ENCODE data around the gene EGFLAM.
A peak's percentile ranks its signal among the peaks of the same experiment; 100 is the strongest.

The EGFLAM gene

DNA sequence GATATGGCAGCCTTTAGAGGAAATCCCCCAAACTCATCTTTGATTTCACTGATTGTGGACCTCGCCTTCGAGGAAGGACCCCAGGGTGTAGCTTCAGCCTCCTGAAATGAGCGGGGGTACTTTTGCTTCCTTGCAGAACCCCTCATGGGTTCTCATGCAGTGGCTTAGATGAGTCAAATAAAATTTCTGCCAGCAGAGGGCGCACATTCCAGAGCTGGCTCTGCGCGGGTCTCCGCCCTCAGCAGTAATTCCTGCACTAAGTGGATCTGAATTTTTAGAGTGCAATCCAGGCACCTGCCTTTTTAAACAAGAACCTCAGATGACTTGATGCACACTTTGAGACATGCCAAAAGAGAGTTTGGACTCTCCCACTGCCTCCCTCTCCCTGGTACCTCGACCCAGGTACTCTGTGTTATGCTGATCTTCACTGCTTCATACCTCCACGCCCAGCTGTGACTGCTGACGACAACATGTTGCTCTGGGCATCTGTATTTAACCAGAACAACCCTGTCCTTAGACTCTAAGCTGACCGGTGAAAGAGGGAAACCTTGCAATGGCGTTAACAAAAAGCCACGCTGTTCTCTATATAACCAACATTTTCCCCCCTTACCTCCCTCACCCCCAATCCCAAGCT lies 7.3 kb downstream of the EGFLAM start:
- peak; percentile 59 for DNase-seq (ENCODE audit: low spot score)

DNA sequence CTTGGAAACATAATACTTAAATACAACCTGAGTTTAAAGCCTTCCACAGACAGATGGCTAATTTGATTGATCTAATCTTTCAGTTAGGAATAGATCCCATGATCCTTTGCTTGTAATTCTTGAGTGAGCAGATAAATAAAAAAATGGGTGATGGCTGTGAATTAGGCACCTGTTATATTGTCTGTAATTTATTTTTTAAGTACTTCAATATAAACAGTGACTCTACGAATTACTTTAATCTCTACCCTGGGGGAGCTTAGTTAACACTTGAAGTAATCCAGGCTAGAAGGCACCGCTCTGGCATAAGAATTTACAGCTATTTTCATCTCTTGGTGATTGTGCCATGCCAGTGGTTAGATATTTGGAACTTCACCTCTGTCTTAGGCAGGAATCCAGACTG lies 9.0 kb downstream of the EGFLAM start:
- no peak for DNase-seq (ENCODE audit: low spot score)

DNA sequence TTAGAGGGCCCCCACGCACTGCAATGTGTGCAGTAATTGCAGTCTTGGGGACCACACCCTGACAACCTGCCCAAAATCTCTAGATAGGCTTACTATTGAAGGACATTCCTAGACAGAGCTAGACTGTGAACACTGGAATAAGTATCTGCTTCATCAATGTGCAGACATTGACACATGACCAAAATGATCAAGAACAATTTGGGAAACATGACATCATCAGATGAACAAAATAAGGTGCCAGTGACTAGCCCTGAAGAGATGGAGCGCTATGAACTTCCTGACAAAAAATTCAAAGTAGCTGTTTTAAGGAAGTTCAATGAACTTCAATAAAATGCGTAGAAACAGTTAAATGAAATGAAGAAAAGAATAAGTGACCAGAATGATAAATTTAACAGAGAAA lies 15.3 kb downstream of the EGFLAM start:
- DNase-seq (ENCODE audit: low spot score) = no peak

DNA sequence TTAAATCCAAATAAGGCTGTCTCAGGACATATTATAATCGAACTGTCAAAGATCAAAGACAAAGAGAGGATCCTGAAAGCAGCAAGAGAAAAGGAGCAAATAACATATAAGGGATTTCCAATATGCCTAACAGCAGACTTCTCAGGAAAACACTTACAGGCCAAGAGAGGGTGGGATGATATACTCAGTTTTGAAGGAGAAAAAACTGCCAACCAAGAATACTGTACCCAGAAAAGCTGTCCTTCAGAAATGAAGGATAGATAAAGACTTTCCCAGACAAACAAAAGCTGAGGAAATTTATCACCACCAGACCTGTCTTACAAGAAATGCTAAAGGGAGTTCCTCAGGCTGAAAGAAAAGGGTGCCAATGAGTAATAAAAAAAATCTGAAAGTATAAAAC lies 16.0 kb downstream of the EGFLAM start:
- DNase-seq (ENCODE audit: low spot score) = no peak

DNA sequence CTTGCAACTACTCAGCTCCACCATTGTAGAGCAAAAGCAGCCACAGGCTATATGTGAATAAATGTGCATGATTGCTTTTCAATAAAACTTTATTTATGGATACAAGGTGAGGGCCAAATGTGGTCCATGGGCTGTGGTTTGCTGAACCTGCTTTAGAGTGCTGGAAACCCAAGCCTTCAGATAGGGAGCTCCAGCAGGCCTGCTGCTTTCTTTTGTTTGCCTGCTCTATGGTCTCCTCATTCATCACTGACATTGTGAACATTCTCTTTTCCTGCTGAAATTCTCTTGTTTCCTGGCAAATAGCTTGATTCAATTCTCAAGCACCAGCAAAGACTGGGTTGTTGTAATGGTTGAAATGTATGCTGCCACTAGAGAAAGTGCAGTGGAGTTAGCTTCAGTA lies 26.0 kb downstream of the EGFLAM start:
- DNase-seq (ENCODE audit: low spot score) = no peak

DNA sequence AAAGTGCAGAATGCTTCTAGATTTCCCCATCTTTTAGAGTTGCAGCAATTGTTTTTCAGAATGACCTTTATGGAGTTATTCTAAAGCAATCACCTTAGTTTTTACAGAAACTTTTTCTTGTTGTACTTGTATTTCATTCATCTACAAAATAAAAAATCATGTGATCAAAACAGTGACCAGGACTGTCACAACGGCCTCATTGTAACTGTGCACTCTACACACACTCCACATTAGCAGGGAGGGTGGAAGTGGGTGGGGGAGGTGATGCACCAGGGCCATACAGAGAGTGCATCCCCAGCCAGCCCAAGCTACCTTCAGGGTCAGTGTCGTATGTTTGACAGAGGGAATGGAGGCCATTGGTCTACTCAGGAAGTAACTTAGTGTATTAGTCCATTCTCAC lies 26.9 kb downstream of the EGFLAM start:
- no peak for DNase-seq (ENCODE audit: low spot score)

DNA sequence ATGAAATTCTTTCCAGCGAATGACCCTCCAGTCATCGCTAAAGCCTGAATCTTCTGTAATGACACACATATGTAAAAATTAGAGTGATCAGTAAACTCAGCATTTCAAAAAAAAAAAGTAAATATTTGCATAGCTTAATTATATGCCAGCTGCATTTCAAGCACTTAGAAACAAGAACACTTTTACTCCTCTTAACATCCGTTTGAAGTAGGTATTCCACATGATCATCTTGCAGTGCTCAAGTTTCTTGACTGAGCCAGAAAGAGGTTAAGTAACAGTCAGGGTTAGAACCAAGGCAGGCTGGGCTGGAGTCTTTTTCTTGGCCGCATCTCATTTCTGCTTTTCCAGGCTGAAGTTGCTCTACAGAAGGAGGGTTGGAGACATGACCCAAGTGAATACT lies 27.6 kb downstream of the EGFLAM start:
- no peak for DNase-seq (ENCODE audit: low spot score)

DNA sequence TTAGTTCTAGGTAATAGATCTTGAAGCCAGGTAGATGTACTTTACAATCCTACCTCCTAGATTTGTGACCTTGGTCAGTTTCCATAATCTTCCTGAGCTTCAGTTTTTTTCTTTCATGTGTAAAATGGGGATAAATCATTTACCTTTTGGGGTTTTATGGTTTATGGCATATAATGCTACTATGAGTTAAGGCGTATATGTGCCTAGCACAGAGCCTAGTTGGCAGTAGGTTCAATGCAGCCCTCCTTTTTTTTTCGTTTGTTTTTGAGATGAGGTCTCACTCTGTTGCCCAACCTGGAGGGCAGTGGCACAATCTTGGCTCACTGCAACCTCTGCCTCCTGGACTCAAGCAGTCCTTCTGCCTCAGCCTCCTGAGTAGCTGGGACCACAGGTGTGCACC lies 28.8 kb downstream of the EGFLAM start:
- no peak for DNase-seq (ENCODE audit: low spot score)

DNA sequence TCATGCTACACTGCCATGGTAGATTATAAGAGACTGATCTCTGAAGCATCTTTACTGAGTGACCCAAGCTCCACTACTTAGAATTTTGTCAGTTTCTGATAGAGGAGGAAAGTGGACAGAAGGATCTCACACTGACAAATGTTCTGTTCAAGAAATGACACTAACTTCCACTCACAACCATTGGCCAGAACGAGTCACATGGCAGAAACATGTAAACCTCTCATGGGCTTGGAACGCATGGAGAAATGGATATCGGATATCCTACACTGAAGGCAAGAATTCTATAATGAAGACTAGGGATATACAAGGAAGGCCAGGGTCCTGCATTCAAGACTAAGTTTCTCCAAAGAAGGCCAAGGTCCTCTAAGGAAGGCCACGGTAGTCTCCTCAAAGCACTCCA lies 31.1 kb downstream of the EGFLAM start:
- DNase-seq (ENCODE audit: low spot score) = no peak

DNA sequence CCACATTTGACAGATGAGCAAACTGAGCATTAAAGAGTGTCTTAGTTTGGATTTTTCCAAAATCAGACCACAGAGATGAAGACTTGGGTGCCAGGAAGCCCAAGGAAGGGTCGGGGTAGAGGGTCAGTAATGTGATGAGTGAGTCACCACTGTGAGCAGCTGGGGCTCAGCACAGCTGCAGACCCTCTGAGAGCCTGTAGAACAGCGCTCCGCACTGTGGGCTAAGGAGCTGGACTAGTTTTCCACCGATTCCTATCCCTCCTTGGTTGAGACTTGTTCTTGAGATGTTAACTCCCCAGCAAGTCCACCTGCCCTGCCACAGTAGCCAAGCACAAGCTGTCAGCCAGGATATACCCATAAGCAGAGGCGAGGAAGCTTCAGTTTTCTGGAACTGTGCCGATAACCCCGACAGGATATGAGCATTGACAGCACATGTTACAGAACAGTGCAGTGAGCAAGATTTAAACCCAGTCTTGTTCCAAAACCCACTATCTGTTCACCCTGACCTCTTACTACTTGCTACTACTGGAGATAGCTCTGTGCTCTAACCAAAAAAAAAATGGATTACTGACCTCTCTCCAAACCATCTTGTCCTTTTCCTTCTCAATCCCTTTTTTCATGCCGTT lies 31.8 kb downstream of the EGFLAM start:
- no peak for DNase-seq (ENCODE audit: low spot score)

DNA sequence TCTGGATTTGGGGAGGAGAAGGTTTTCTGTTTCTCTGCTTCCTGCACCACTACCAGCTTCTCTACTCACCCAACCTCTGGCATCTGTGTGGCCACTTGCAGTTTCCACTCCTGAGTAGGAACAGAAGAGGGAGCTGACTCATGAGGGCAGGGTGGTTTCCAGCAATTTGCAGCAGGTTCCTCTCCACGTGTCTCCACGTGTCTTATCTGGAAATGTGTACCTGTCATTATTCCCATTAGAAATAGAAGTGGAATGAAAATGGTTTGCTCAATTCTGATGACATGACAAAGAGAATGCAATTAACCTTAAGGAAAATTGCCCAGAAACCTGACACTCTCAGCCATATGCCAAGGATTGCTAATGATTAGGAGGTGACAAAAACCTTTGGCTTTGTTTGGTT lies 33.0 kb downstream of the EGFLAM start:
- DNase-seq (ENCODE audit: low spot score) = no peak

DNA sequence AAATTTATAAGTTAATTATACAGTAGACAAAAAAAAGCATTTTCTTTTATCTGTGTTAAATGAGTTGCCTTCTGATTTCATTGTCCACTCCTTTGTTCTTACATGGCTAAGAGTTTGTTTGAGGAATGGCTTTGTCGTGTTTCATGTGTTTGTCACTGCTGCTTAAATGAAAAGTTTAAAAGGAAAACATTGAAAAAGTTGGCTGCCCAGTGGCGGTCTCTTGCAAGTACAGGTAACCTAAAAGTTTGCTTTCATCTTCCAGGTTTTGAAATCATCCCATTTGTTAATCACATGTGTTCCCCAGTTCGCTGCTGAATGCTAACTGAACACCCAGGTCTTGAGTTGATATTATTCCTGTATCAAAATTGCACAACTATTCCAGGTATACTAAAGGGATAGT lies 33.9 kb downstream of the EGFLAM start:
- no peak for DNase-seq (ENCODE audit: low spot score)

DNA sequence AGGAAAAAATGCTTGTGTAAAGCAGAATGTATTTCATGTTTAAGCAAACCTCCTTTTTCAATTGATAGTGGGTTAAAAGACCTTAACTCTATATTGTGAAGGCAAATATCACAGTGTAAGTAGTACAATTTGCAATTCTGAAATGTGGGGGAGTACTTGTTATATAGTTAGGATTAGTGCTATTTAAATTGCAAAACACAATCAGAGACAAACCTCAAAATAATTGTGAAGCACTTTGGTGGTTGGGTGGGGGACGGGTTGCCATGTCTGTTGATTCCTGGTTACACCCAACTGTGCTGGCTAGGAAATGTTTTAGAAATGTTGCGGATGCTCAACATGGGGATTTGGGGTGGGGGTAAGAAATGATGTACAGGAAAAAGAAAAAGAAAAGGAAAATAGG lies 37.4 kb downstream of the EGFLAM start:
- no peak for DNase-seq (ENCODE audit: low spot score)

DNA sequence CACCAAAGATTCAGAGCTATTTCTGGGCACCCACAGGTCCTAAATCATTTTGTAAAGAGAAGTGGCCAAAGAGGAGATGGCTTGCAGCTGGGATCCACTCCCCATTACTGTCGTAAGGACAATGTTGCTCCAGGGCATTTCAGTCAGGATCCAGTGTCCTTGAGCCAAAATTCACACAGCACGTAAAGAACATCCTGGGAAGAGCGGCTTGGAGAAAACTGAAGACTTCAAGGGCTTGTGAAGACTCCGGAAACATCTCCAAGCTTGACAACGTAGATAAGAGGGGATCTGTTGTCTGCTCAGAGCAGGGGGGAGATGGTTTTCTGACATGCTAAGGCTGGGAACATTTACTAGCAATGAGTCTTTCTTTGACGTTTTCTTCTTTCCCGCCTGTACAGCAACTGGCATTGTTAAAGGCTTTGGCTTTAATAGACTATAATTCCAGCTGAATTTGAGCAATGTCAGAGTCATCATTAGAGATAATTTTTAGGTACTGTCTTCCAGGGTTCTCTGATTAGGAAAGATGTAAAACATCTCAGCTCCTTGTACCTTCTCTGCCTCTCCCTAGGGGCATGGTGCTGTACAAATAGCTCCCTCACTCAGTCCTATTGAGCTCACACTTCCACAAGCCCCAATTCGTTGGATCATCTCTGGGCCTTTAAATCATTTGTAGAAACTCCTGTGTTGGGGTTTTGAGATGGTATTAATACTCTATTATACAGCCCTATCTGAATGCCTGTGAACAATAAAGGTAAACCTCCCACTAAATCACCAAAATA lies 39.7 kb downstream of the EGFLAM start:
- DNase-seq (ENCODE audit: low spot score) = no peak

DNA sequence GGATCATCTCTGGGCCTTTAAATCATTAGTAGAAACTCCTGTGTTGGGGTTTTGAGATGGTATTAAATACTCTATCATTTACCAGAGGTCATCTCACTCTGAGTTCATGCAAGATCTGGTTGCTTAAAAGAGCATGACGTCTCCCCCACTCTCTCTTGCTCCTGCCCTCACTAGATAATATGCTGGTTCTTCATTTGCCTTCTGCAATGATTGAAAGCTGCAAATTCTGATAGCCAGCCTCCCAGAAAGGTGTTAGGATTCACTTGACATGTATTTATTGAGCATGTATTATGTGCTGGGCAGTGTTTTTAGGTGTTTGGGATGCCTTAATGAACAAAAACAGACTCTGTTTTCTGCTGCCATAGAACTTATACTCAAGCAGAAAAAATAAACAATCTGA lies 41.2 kb downstream of the EGFLAM start:
- DNase-seq (ENCODE audit: low spot score) = no peak

DNA sequence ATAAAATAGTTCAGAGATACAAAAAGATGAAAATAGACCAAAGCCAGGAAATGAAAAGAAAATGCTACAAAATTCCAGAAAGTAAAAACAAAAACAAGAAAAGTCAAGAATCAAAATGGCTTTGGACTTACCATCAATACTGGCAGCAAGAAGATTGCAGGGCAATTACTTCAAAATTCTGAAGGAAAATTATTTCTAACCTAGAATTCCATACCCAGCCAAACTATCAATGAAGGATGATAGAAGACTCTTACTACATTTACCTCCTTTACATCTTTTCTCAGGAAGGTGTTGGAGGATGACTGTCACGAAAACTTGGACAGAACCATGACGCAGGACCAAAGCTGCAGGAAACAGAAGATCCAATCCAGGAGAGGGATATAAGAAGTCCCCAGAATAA lies 46.8 kb downstream of the EGFLAM start:
- DNase-seq (ENCODE audit: low spot score) = no peak

DNA sequence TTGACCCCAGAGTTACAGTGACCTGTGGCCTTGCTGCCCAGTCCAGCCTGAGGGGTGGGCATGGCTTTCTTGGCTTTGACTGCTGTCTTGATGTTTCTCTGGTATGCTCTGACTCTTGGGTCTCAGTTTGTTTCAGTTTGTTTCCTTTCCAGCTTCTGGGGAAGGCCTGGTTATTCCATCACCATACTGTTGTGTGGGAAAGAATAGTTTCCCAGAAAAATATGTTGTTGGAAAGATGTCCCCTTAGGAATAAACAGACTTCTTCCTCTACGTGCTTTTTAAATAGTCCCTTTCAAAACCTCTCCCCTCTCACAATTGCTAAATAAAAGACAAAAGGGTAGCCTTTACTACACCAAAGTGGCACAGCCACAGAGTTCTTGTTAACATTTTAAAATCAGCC lies 49.5 kb downstream of the EGFLAM start:
- no peak for DNase-seq (ENCODE audit: low spot score)

DNA sequence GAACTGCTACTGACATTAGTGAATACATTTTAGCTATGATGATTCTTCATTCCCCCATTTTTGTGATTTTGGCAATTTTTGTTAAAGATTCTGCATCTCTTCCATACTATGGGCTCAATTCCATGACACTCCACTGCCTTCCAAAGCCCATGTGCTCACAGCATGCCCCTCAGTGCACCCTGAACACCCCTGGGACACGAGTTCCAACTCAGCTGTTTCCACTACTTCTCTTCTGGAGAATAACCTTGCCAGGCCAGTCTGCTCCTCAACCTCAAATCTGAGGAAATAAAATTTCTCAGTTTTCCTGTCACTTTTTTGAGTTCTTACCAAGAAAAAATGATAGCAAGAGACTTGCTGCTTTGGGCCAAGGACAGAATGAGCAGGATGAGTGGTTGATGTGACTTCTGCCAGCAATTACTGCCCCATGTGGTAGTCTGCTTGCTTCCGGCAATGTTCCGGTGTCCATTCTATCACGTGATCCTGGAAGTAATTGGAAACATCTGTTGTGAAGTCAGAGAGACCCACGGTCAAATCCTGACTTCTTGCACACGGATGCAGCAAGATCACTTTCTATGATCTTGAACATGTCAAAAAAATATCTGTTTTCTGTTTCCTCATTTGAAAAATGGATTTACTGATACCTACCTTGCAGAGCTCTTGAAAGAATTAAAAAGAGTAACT lies 58.3 kb downstream of the EGFLAM start:
- no peak for DNase-seq (ENCODE audit: low spot score)

DNA sequence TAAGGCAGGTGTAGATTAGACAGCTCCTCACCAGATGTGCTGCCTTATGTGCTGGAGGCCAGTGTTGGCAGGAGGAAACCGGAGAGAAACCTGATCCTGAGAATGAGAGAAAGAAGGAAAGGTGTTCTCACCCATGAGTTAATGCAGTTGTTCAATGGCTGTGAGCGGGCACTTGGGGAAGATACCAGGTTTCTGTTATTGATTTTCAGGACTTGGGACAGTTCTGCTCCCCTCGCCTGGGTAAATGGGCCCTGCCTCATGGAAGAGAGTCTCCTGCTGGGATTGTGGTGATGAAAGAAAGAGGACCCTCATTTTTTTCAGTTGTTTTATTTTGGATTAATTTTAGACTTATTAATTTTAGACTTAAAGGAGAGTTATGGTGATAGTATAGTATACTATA lies 59.5 kb downstream of the EGFLAM start:
- DNase-seq (ENCODE audit: low spot score) = no peak

DNA sequence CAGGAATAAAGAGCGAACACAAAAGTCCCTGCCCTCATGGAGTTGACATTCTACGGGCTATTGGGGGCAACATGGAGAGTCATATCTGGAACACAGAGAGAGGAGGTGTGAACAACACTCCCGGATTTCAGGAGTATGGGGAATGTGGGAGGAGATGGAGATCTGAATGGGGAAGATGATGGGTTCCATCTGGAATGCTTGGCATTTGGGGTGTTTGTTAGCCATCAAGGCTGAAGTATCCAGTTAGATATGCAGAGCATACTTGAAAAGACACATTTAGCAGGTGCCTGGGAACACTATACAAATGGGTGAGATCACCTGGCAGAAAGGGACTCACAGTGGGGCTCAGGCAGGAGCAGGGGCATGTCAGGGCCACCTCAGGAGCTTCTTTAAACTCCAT lies 61.1 kb downstream of the EGFLAM start:
- no peak for DNase-seq (ENCODE audit: low spot score)

DNA sequence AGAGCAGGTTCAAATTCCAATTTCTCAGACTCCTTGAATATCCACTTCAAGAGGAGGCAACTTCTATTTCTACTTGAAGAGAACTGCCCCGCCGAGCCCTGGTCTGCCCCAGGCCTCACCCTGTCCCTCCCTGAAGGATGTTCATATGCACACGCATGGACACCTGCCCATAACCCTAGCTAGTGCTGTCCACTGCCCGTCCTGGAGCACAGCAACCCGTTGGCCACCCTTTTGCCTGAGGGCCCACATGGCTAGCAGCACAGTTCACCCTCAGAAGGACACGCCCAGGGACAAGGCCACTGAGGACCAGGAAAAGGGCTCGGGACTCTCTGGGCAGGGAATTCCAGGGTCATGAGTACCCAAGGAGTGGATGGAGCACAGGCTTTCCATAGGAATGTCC lies 63.6 kb downstream of the EGFLAM start:
- DNase-seq (ENCODE audit: low spot score) = no peak

DNA sequence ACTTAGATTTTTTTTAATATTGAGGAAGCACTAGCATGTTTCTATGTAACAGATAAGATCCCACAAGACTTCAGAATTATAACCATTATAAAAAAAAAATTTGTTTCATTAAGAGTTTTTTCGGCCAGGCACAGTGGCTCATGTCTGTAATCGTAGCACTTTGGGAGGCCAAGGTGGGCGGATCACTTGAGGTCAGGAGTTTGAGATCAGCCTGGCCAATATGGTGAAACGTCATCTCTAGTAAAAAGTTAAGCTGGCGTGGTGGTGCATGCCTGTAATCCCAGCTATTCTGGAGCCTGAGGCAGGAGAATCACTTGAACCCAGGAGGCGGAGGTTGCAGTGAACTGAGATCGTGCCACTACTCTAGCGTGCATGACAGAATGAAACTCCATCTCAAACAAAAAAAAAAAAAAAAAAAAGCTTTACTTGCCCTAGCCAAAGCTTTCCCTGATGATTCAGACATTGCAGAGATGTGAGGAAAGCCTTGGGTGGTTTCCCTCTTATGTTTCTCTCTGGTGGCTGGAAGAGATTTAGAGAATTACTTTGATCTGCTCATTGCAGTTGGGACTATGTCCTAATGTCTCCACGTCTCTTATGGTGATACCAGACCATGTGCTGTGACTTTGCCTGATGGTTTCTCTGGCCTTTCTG lies 65.4 kb downstream of the EGFLAM start:
- no peak for DNase-seq (ENCODE audit: low spot score)

All from RKO (cell line).